Naive thymus-derived CD4-positive, alpha-beta T cell (primary cell): ENCODE measurements around the gene RBFOX1. TPM values are rescaled to one million over a fixed set of nuclear protein-coding genes. Genes with fewer than 3 reads are reported as not detected.

ENCODE experiments used
- ATAC-seq: fragments of 150-1000 bp; cut with Tn5 transposase; 2 replicates; pipeline ENCODE4 v1.10.0; 2021; ENCODE audit warnings: mild to moderate bottlenecking, moderate library complexity
- CTCF ChIA-PET: fragments of 350-600 bp; sonication (Branson Sonifier 250); formaldehyde crosslinking; loops from one replicate; lab custom pipeline; 2021; ENCODE audit warnings: antibody characterized with exemption; lab: Charles Lee
- POLR2A ChIA-PET: fragments of 350-600 bp; sonication (Branson Sonifier 250); formaldehyde crosslinking; loops from one replicate; lab custom pipeline; 2021; ENCODE audit warnings: antibody characterized with exemption, inconsistent platforms; lab: Charles Lee
- DNase-seq, 9 donors: peaks; one replicate each; pipeline versions ENCODE4 v3.0.0 to v3.0.0-alpha.2; 2020 to 2022; ENCODE audit warnings: mixed read lengths in 1 of 9
- H3K27ac ChIP-seq: one replicate; pipeline ENCODE4 v1.7.0; 2013; ENCODE audit warnings: mild to moderate bottlenecking, low read depth, low read length, moderate library complexity
- H3K27me3 ChIP-seq, 2 donors: one replicate each; pipeline ENCODE4 v1.7.0; 2013; ENCODE audit warnings: low read length in 2 of 2, mild to moderate bottlenecking in 2 of 2, moderate library complexity in 2 of 2; ENCODE audit not compliant: control insufficient read depth in 2 of 2, insufficient read depth in 2 of 2
- H3K36me3 ChIP-seq, 3 experiments: 1 replicate in 2 of 3; 2 replicates in 1 of 3; pipeline ENCODE4 v1.7.0; 2013; ENCODE audit warnings: low read length in 3 of 3, mild to moderate bottlenecking in 3 of 3, moderate library complexity in 1 of 3; ENCODE audit not compliant: insufficient read depth in 3 of 3, control insufficient read depth in 2 of 3
- H3K4me1 ChIP-seq, 2 donors: one replicate each; pipeline ENCODE4 v1.7.0; 2013; ENCODE audit warnings: low read length in 2 of 2, mild to moderate bottlenecking in 2 of 2, moderate library complexity in 1 of 2; ENCODE audit not compliant: control insufficient read depth in 2 of 2, insufficient read depth in 2 of 2
- H3K4me3 ChIP-seq: 2 replicates; pipeline ENCODE4 v1.7.0; 2013; ENCODE audit warnings: mild to moderate bottlenecking, low read length
- H3K9me3 ChIP-seq, 3 experiments: 1 replicate in 2 of 3; 2 replicates in 1 of 3; pipeline ENCODE4 v1.7.0; 2013; ENCODE audit warnings: low read length in 3 of 3; ENCODE audit not compliant: control insufficient read depth in 2 of 3
- H3K27ac Mint-ChIP-seq, 9 donors: one replicate each; pipeline ENCODE4 v1.8.0; 2020 to 2022; ENCODE audit warnings: mixed read lengths in 9 of 9, mild to moderate bottlenecking in 8 of 9, moderate library complexity in 5 of 9, inconsistent platforms in 2 of 9
- H3K27me3 Mint-ChIP-seq, 5 donors: one replicate each; pipeline ENCODE4 v1.8.0; 2021 to 2022; ENCODE audit warnings: mixed read lengths in 5 of 5, mild to moderate bottlenecking in 1 of 5
- H3K36me3 Mint-ChIP-seq, 5 donors: one replicate each; pipeline ENCODE4 v1.8.0; 2020 to 2022; ENCODE audit warnings: mixed read lengths in 5 of 5, mild to moderate bottlenecking in 3 of 5, inconsistent platforms in 1 of 5
- H3K4me1 Mint-ChIP-seq, 7 donors: one replicate each; pipeline ENCODE4 v1.8.0; 2020 to 2022; ENCODE audit warnings: mixed read lengths in 7 of 7, mild to moderate bottlenecking in 3 of 7, inconsistent platforms in 1 of 7
- H3K4me3 Mint-ChIP-seq, 10 donors: one replicate each; pipeline ENCODE4 v1.8.0; 2020 to 2022; ENCODE audit warnings: mild to moderate bottlenecking in 10 of 10, mixed read lengths in 10 of 10, moderate library complexity in 6 of 10, inconsistent platforms in 2 of 10
- H3K9me3 Mint-ChIP-seq, 11 donors: one replicate each; pipeline ENCODE4 v1.8.0; 2020 to 2022; ENCODE audit warnings: mixed read lengths in 11 of 11, mild to moderate bottlenecking in 4 of 11, inconsistent platforms in 1 of 11, moderate library complexity in 1 of 11
- intact Hi-C, 2 donors: fragments of 100-400 bp; cut with micrococcal nuclease; formaldehyde crosslinking; loops; one replicate each; pipeline ENCODE4 v1.15.1; 2023
- polyA plus RNA-seq, 2 donors: library from polyadenylated mRNA; unstranded; fragments of 300-500 nt; fragmentation: Illumina TruSeq; gene quantifications; one replicate each; pipeline ENCODE4 v1.2.3, GENCODE V29; 2021
- total RNA-seq, 6 experiments: library from RNA in 5 of 6; stranded (reverse) in 5 of 6; gene quantifications; 1 replicate in 5 of 6; 2 replicates in 1 of 6; pipeline ENCODE4 v1.2.3 and lab custom pipeline; 2021 to 2026

The RBFOX1 gene
- total and polyA plus RNA-seq, 7 experiments from 2014 or later: not detected

DNA sequence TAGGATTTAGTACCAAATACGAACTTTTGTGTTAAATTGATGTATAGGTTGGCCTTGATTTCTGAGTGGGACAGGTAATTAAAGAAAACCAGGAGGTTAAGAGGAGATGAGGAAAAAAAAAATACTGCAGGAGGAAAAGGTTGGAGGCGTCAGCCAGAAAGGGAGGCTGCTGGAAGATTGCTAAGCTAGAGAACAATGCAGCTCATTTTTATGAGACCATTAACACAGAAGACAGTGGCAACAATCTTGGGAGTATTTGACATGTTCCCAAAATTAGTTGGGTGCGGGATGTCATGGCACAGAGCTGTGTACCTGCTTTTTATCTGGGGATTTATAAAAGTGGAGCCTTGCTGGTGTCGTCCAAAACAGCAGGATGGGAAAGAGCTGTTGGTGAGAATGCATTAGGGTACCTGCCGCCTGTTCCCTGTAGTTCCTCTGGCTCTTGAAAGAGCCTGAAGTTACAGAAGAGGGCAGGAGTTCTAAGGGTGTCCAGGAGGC, 229.3 kb downstream of the RBFOX1 start:
- DNase-seq (no peak), ATAC-seq (no peak)
- Mint-ChIP-seq H3K27ac (no peak overlapping the region), H3K36me3 (no peaks in the 10 kb centered on the region), H3K4me1 (no peaks in the 10 kb centered on the region), H3K27me3 (no peaks in the 10 kb centered on the region), H3K9me3 (peaks cover 0 to 11% (median 5%) of the 10 kb centered on the region in 11 donors), H3K4me3 (no peak overlapping the region)
- intact Hi-C loops: no loop called here
- Histone ChIP-seq H3K27ac (no peak overlapping the region), H3K4me3 (no peak overlapping the region), H3K9me3 (no peaks in the 10 kb centered on the region), H3K4me1 (no peaks in the 10 kb centered on the region), H3K27me3 (no peaks in the 10 kb centered on the region), H3K36me3 (no peaks in the 10 kb centered on the region)
- POLR2A ChIA-PET: no interaction called here
- CTCF ChIA-PET: no interaction called here

DNA sequence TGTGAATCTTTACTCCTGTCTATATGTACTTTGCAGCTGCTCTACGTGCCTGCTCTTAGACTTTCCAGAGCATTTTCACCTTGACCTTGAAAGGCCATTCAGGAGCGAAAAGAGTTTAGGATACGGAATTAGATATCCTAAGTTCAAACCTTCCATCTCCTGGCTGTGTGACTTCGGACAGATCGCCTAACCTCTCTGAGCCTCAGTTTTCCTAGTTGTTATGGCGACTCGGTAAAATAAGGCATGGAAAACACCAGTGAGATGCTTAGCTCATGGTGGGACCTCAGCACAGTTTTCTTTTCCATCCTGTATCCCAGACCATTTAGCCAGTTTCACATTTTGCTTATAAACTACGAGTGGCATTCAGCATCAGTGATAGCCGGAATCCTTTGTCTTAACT, 233.7 kb downstream of the RBFOX1 start:
- H3K4me1 Mint-ChIP-seq: no peaks in the 10 kb centered on the region
- intact Hi-C loops: no loop called here

DNA sequence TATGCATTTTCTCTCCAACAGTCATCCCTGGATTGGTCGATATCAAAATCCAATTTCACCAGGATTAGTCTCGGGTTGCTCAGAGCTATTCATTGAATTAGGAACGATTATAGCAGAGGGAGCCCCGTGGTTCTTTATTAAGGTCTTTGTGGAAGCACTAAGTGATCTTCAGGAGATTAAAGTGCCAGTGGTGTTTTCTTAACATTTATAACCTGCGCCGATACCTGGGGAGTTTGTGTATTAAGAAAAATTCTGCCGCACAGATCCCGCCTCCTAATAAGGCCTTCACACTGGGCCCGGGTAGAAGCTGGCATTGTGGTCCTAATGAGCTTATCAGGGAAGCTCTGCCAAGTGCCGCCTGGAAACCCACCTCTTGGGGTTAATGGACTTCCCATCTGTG, 238.7 kb downstream of the RBFOX1 start:
- Mint-ChIP-seq H3K4me1 (no peaks in the 10 kb centered on the region), H3K9me3 (peaks cover 0 to 21% (median 5%) of the 10 kb centered on the region in 11 donors), H3K27ac (no peak overlapping the region), H3K4me3 (no peak overlapping the region), H3K36me3 (no peaks in the 10 kb centered on the region), H3K27me3 (no peaks in the 10 kb centered on the region)
- ChIA-PET CTCF (no interaction called here), POLR2A (no interaction called here)
- ATAC-seq (no peak), DNase-seq (no peak)
- H3K4me3 ChIP-seq: no peak overlapping the region
- H3K27ac ChIP-seq: no peak overlapping the region
- no peaks in the 10 kb centered on the region for H3K36me3 ChIP-seq
- H3K27me3 ChIP-seq: no peaks in the 10 kb centered on the region
- H3K9me3 ChIP-seq: no peaks in the 10 kb centered on the region
- intact Hi-C loops: no loop called here
- H3K4me1 ChIP-seq: no peaks in the 10 kb centered on the region

More for the DNA sequence above, 233.7 kb downstream of the RBFOX1 start:
- H3K27ac ChIP-seq: no peak overlapping the region
- H3K36me3 ChIP-seq: no peaks in the 10 kb centered on the region
- ChIA-PET POLR2A (no interaction called here), CTCF (no interaction called here)
- no peaks in the 10 kb centered on the region for H3K27me3 ChIP-seq
- ATAC-seq (no peak), DNase-seq (no peak)
- no peaks in the 10 kb centered on the region for H3K4me1 ChIP-seq
- no peak overlapping the region for H3K27ac Mint-ChIP-seq
- H3K36me3 Mint-ChIP-seq: no peaks in the 10 kb centered on the region
- no peaks in the 10 kb centered on the region for H3K27me3 Mint-ChIP-seq
- no peaks in the 10 kb centered on the region for H3K9me3 ChIP-seq
- no peak overlapping the region for H3K4me3 ChIP-seq
- no peak overlapping the region for H3K4me3 Mint-ChIP-seq
- H3K9me3 Mint-ChIP-seq: peaks cover 2 to 22% (median 7%) of the 10 kb centered on the region in 11 donors

DNA sequence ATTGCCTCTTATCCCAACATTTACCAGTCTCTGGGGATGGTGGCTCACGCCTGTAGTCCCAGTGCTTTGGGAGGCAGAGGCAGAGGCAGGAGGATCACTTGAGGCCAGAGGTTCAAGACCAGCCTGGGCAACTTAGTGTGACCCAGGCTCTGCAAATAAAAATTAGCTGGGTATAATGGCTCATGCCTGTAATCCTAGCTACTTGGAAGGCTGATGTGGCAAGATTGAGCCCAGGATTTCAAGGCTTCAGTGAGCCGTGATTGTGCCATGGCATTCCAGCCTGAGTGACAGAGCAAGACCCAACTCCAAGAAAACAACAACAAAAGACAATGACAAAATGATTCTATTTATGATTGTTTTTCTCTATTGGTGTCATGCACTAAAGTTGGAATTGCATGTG, 244.9 kb downstream of the RBFOX1 start:
- Histone ChIP-seq H3K36me3 (no peaks in the 10 kb centered on the region), H3K27me3 (no peaks in the 10 kb centered on the region), H3K4me3 (no peak overlapping the region), H3K9me3 (no peaks in the 10 kb centered on the region), H3K4me1 (no peaks in the 10 kb centered on the region), H3K27ac (no peak overlapping the region)
- ChIA-PET POLR2A (no interaction called here), CTCF (no interaction called here)
- no peak overlapping the region for H3K4me3 Mint-ChIP-seq
- peaks cover 3 to 26% (median 10%) of the 10 kb centered on the region in 11 donors for H3K9me3 Mint-ChIP-seq
- intact Hi-C loops: no loop called here
- no peak overlapping the region for H3K27ac Mint-ChIP-seq
- ATAC-seq (no peak), DNase-seq (no peak)
- no peaks in the 10 kb centered on the region for H3K27me3 Mint-ChIP-seq
- no peaks in the 10 kb centered on the region for H3K4me1 Mint-ChIP-seq
- no peaks in the 10 kb centered on the region for H3K36me3 Mint-ChIP-seq

DNA sequence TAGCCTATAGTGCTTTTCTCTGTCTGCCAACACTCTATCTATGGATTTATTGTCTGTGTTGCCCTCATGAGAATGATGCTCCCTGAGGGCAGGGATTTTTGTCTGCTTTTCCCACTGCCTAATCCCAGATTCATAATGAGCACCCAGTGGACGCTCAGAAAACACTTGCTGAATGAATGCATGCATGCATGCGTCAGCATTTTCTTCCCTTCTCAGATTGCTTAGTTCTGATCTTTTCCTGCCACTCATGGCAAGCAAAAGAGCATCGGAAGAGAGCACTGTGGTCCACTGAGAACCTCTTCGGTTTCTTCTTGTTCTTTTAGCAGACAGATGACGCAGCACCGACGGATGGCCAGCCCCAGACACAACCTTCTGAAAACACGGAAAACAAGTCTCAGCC, 246.8 kb downstream of the RBFOX1 start:
- H3K4me3 Mint-ChIP-seq: no peak overlapping the region
- no peaks in the 10 kb centered on the region for H3K4me1 Mint-ChIP-seq
- H3K4me1 ChIP-seq: no peaks in the 10 kb centered on the region
- DNase-seq (no peak), ATAC-seq (no peak)
- H3K9me3 ChIP-seq: no peaks in the 10 kb centered on the region
- ChIA-PET POLR2A (no interaction called here), CTCF (no interaction called here)
- no peaks in the 10 kb centered on the region for H3K27me3 Mint-ChIP-seq
- H3K9me3 Mint-ChIP-seq: peaks cover 5 to 27% (median 10%) of the 10 kb centered on the region in 11 donors
- H3K27ac Mint-ChIP-seq: no peak overlapping the region
- H3K4me3 ChIP-seq: no peak overlapping the region
- no peaks in the 10 kb centered on the region for H3K27me3 ChIP-seq
- no peaks in the 10 kb centered on the region for H3K36me3 Mint-ChIP-seq
- intact Hi-C loops: no loop called here
- H3K27ac ChIP-seq: no peak overlapping the region
- no peaks in the 10 kb centered on the region for H3K36me3 ChIP-seq

DNA sequence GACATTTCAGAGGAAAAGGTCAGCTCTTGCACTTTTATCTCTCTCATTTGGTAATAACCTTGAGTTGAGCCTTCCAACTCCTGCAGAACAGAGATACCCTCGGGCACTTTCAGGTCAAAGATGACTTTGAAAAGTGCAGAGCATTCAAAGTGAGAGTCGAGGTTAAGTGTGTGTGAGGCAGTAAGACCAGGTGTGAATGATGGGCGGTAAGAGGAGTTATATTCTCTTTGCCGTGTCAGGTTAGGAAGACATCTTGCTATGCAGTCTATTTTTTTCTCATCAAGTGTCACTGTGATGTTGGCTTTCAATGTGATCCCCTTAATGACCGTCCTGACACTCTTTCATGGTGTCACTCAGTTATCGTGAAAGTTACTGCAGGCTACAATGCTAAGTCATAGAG, 248.5 kb downstream of the RBFOX1 start:
- POLR2A ChIA-PET: no interaction called here
- no peaks in the 10 kb centered on the region for H3K36me3 Mint-ChIP-seq
- Histone ChIP-seq H3K27me3 (no peaks in the 10 kb centered on the region), H3K36me3 (no peaks in the 10 kb centered on the region), H3K27ac (no peak overlapping the region), H3K4me1 (no peaks in the 10 kb centered on the region), H3K9me3 (no peaks in the 10 kb centered on the region), H3K4me3 (no peak overlapping the region)
- no peaks in the 10 kb centered on the region for H3K4me1 Mint-ChIP-seq
- no peak overlapping the region for H3K27ac Mint-ChIP-seq
- no peak overlapping the region for H3K4me3 Mint-ChIP-seq
- no peak for DNase-seq
- intact Hi-C loops: no loop called here
- ATAC-seq: no peak
- CTCF ChIA-PET: no interaction called here
- peaks cover 7 to 38% (median 12%) of the 10 kb centered on the region in 11 donors for H3K9me3 Mint-ChIP-seq
- no peaks in the 10 kb centered on the region for H3K27me3 Mint-ChIP-seq

DNA sequence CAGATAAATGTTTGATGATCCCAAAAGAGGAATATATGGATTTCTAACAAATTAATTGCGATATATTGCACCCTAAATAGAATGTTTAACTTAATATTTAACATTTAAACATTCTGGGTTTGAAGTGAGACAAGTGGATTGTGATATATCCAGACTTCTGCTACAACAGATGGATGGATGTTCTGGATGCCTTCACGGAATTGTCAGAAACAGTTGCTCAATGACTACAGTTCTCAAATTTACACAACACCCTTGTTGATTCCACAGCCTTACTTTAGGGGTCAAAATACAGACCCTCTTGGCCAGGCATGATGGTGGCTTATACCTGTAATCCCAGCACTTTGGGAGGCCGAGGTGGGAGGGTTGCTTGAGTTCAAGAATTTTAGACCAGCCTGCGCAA, 250.8 kb downstream of the RBFOX1 start:
- ATAC-seq: no peak
- H3K4me1 Mint-ChIP-seq: no peaks in the 10 kb centered on the region
- Histone ChIP-seq H3K4me3 (no peak overlapping the region), H3K27ac (no peak overlapping the region), H3K36me3 (no peaks in the 10 kb centered on the region), H3K27me3 (no peaks in the 10 kb centered on the region), H3K9me3 (no peaks in the 10 kb centered on the region), H3K4me1 (no peaks in the 10 kb centered on the region)
- no peaks in the 10 kb centered on the region for H3K27me3 Mint-ChIP-seq
- no peak overlapping the region for H3K4me3 Mint-ChIP-seq
- H3K36me3 Mint-ChIP-seq: no peaks in the 10 kb centered on the region
- H3K9me3 Mint-ChIP-seq: peaks cover 5 to 38% (median 12%) of the 10 kb centered on the region in 11 donors
- ChIA-PET CTCF (no interaction called here), POLR2A (no interaction called here)
- intact Hi-C loops: no loop called here
- H3K27ac Mint-ChIP-seq: no peak overlapping the region
- DNase-seq: no peak
